GM18519 (cell line): ENCODE measurements around the gene CNNM1.

Experiments used
- ATAC-seq: cut with Tn5 transposase; IDR thresholded peaks from one replicate; pipeline ENCODE4 v1.9.1; 2021; ENCODE audit warnings: mild to moderate bottlenecking, moderate library complexity; ENCODE audit not compliant: unreplicated experiment, low FRiP score

The CNNM1 gene

GRCh38 chr10:99438890-99439289 is 109.7 kb downstream of the CNNM1 start:
- ATAC-seq, result no peak

- ATAC-seq, result no peak
These were observed 113.2 kb downstream of the CNNM1 start for GRCh38 chr10:99442394-99442793.

- no peak for ATAC-seq
These were observed 114.3 kb downstream of the CNNM1 start for GRCh38 chr10:99443500-99443899.
